ENCODE data around the gene ZBTB8A.
"Not testable (repeated sequence)": the region's sequence is repeated elsewhere in the genome, so short reads cannot be mapped to it uniquely, and the experiment has no call there.

Gene ZBTB8A

DNA sequence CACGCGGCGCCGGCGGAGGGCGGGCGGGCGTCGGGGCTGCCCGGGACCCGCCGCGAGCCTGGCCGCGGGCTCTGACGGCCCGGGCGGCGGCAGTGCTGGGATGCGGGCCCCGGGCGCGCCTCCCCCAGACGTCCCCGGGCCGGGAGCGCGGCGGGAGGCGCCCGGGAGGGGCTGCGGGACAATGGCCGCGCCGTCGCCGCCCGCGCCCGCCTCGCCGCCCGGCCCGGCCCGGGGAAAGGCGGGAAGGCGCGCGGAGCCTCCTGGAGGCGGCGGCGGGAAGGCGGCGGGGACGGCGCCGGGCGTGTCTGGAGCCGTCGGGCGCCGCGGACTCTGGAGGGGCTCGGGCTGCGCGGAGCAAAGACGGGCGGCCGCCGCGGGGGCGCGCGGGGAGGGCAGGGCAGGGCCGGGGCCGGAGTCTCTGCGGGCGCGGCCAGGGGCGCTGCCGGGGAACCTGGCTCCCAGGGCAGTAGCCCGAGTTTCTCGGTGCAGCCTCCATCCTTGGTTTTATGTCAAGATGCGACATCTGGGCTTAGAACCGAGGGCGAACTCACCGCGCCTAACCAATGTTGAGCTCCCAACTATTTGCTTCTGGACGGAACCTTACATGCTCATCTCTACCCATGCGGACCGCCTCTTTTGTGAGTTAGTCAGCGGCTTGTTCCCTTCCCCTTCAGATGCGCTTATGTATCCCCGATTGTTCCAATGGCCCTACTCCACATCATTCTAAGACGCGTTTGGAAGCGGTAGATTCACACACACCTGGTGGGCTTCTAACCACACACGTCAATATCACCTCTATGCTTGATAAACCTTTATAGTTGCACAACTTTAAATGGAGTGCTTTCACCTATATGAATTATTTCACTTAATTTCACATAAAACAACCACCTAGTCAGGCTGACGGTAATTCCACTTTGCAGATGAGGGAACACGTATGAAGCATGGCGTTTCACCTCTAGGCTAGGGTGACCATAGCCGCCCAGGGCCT is 651 bp downstream of the ZBTB8A start:
- DNase-seq (ENCODE audit: low read depth): no peak

DNA sequence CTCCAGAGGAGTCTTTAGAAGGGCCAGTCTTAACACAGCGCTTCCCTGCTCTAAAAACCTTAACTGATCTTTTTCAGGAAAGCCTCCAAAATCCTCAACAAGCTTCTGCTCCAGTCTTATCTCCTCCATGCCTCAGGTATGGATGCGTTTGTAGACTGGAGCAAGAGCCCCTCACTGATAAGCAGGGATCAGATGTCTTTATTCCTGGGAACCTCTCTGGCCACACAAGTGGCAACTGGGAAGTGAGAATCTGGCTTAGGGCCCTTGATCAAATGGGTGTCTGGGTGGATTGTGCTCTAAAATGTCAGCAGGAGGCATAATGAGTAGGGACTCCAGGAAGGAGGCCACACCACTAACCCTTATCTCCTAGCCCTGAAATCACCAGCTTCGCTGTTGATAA is 1.4 kb downstream of the ZBTB8A start:
- DNase-seq (ENCODE audit: low read depth): peak; percentile 82

DNA sequence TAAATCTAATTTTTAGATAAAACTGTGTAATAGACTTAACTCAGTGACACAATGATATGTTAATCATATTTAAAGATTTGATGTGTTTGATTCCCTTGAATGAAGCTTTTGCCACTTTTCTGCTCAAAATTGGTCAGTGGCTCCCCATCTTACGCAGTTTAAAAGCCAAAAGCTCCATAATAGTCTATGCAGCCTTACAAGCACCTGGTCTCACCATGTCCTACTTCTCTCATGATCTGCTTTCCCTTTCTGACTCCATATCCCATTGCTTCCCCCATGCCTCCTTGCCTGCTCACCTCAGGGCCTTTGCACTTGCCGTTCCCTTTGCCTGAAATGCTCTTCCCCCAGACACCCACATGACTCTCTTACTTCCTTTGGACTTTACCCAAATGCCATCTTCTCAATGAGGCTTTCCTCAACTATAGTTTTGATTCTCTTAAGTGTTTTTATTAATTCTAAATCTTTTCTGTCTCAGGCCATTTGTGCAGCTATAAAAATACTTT is 1.9 kb downstream of the ZBTB8A start:
- DNase-seq (ENCODE audit: low read depth): no peak

DNA sequence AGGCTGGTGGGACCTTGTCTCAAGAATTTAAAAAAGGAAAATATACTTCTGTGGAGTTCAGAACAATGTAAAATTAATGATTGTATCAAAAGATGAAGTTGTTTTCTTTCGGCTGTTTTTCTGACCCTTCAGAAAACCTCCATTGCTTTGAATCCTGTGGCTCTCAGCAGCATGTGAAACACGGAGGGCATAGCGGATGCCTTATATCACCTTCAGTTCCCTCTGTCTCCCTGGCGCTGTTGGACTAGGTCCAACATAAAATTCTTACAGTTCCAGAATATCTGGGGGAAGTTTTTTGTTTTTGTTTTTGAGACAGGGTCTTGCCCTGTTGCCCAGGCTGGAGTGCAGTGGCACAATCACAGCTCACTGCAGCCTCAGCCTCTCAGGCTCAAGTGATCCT is 7.4 kb downstream of the ZBTB8A start:
- no peak for DNase-seq (ENCODE audit: low read depth)

DNA sequence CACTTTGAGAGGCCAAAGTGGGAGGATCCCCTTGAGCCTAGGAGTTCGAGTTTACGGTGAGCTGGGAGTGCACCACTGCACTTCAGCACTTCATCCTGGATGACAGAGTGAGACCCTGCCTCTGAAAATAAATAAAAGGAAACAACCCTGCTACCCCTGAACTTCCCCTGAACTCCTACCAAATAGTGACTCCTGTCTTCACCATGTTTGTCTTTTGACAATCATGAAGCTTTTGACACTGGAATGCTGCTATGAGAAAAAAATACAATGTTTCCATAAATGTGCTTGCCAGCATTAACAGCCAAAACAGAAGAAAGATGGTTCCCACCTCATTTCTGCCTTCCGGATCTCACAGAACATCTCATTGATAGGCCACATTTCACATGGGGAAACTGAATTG is 10.4 kb downstream of the ZBTB8A start:
- DNase-seq (ENCODE audit: low read depth): no peak

DNA sequence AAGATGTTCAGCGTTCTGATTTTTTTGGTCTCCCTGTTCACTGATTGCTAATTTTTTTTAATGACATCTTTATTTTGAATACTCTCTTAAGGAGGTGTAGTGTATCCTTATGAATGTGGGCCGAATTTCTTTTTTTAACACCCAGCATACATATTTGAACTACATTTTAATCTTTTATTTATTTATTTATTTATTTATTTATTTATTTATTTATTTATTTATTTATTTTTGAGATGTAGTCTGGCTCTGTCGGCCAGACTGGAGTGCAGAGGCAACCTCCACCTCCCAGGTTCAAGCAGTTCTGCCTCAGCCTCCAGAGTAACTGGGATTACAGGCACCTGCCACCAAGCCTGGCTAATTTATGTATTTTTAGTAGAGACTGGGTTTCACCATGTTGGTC is 15.1 kb downstream of the ZBTB8A start:
- no peak for DNase-seq (ENCODE audit: low read depth)

GRCh38 chr1:32557035-32557434 is 17.8 kb downstream of the ZBTB8A start:
- not testable (repeated sequence) for DNase-seq (ENCODE audit: low read depth)

GRCh38 chr1:32557812-32558211 is 18.6 kb downstream of the ZBTB8A start:
- DNase-seq (ENCODE audit: low read depth): no peak

- DNase-seq (ENCODE audit: low read depth): no peak
Measured at GRCh38 chr1:32568929-32569328, 29.7 kb downstream of the ZBTB8A start.

DNA sequence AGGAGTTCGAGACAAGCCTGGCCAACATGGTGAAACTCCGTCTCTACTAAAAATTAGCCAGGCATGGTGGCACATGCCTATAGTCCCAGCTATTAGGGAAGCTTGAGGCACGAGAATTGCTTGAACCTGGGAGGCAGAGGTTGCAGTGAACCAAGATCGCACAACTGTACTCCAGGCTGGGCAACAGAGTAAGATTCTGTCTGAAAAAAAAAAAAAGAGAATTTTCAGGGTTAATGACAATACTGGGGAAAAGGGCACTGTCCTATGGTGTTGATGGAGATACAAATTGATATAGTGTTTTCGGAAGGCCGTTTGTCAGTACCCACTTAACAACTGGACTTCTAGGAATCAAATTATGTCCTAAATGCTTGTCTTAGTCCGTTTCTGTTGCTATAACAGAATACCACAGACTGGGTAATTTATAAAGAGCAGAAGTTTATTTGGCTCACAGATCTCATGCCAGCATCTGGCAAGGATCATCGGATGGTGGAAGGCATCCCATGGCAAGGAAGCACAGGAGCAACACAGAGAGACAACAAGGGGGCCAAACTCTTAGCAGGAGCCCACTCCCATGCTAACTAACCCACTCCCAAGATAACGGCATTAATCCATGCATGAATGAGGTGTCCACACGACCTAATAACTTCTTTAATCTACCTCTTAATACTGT is 41.3 kb downstream of the ZBTB8A start:
- no peak for DNase-seq (ENCODE audit: low read depth)

GRCh38 chr1:32592943-32593342 is 53.7 kb downstream of the ZBTB8A start:
- DNase-seq (ENCODE audit: low read depth): no peak

DNA sequence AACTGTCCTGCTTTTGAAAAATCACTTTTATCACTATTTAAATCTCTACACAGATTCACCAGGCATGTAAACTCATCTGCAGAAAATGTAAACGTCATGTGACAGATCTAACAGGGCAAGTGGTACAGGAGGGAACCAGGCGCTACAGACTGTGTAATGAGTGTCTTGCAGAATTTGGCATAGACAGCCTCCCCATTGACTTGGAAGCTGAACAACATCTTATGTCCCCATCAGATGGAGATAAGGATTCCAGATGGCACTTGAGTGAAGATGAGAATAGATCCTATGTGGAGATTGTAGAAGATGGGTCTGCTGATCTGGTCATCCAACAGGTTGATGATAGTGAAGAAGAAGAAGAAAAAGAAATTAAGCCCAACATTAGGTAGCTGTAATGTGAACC is 60.8 kb downstream of the ZBTB8A start:
- DNase-seq (ENCODE audit: low read depth): no peak

- DNase-seq (ENCODE audit: low read depth): no peak
Measured at GRCh38 chr1:32605711-32606424, 66.6 kb downstream of the ZBTB8A start.

GRCh38 chr1:32606565-32607371 is 67.5 kb downstream of the ZBTB8A start:
- no peak for DNase-seq (ENCODE audit: low read depth)

GRCh38 chr1:32609180-32609579 is 70.0 kb downstream of the ZBTB8A start:
- DNase-seq (ENCODE audit: low read depth): no peak

DNA sequence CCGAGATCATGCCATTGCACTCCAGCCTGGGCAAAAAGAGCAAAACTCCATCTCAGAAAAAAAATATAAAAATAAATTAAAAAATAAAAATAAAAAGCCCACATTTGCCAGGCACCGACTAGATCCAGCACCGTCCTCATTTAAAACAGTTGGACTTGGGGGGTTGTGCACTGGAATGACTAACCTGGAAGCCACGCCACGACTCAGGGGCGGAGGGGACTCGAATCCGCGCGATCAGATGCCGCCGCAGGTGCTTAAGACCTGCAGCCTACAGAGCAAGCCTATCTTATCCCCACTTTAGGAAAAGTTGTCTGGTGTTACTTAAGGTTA is 72.6 kb downstream of the ZBTB8A start:
- DNase-seq (ENCODE audit: low read depth): no peak

DNA sequence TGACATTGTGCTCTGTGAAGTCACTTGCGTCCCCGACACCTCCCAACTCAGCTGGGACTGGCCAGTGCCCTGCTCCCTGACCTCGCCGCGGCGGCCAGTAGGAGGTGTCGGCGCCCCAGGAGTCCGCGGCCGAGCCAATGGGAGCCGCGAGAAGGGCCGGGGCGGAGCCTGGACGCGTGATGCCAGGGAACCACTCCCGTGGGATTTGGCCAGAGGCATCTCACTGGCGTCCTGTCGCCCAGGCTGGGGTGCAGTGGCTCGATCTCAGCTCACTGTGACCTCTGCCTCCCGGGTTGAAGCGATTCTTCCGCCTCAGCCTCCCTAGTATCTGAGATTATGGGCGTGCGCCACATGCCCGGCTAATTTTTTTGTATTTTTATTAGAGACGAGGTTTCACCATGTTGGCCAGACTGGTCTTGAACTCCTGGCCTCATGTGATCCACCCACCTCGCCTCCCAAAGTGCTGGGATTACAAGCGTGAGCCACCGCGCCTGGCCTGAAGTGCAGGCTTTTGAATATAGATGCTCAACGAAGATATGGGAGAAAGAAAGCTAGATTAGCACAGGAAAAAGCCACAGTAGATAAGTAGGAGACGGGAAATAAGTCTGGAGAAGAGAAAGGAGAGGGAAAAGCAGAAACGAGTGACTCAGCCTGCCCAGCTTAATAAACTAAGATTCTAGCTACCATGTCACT is 73.1 kb downstream of the ZBTB8A start:
- peak; percentile 22 for DNase-seq (ENCODE audit: low read depth)

DNA sequence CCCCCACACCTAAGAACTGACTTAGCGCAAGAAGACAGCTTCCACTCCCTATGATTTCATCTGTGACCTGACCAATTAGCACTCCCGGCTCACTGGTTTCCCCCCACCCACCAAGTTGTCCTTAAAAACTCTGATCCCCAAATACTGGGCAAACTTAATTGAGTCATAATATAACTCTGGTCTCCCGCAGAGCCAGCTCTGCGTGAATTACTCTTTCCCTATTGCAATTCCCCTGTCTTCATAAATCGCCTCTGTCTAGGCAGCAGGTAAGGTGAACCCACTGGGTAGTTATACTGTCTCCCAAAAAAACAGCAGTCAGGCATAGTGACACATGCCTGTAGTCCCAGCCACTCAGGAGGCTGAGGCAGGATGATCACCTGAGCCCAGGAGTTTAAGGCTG is 74.2 kb downstream of the ZBTB8A start:
- DNase-seq (ENCODE audit: low read depth): no peak

GRCh38 chr1:32618673-32619221 is 79.5 kb downstream of the ZBTB8A start:
- no peak for DNase-seq (ENCODE audit: low read depth)

GRCh38 chr1:32619701-32620485 is 80.7 kb downstream of the ZBTB8A start:
- no peak for DNase-seq (ENCODE audit: low read depth)
